T-helper 2 cell treated with Interferon-gamma antibody and Interleukin-4, amounts not matched to agents 5 μg/mL and 100 μg/mL, for 36 hours (primary cell): ENCODE measurements around the gene PRM1.

Experiments
- DNase-seq: peaks from one replicate; pipeline ENCODE4 v3.0.0; 2021; ENCODE audit warnings: low spot score
- H3K27ac Mint-ChIP-seq: one replicate; pipeline ENCODE4 v1.8.0; 2021; ENCODE audit warnings: mild to moderate bottlenecking, mixed read lengths
- H3K27me3 Mint-ChIP-seq: one replicate; pipeline ENCODE4 v1.8.0; 2021; ENCODE audit warnings: low read depth, mixed read lengths
- H3K36me3 Mint-ChIP-seq: one replicate; pipeline ENCODE4 v1.8.0; 2021; ENCODE audit warnings: low read depth, mixed read lengths
- H3K4me1 Mint-ChIP-seq: one replicate; pipeline ENCODE4 v1.8.0; 2021; ENCODE audit warnings: low read depth, mixed read lengths
- H3K4me3 Mint-ChIP-seq: one replicate; pipeline ENCODE4 v1.8.0; 2022; ENCODE audit warnings: mild to moderate bottlenecking, moderate library complexity, mixed read lengths
- H3K9me3 Mint-ChIP-seq: one replicate; pipeline ENCODE4 v1.8.0; 2021; ENCODE audit warnings: mixed read lengths

Gene PRM1

DNA sequence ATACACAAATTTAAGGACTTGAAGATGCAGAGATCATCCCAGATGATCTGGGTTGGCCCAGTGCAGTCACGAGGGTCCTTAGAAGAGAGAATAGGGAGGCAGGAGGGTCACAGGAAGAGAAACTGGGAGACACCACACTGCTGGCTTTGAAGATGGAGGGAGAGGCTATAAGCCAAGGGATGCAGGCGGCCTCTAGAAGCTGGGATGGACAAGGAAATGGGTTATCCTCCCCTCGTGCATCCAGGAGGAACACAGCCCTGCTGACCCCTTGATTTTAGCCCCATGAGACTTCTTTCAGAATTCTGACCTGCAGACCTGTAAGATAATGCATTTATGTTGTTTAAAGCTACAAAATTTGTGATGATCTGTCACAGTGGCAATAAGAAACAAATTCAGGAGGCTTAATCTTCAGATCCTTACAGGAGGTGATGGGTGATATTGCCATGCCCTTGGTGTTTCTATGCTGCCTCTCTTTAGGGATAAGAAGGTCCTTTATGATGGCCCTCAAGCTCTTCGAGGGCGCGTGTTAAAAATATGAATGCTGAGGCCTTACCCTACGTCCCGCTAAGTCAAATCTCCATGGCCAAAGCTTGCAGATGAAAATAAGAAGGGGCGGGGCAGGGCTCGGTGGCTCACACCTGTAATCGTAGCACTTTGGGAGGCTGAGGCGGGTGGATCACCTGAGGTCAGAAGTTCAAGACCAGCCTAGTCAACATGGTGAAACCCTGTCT is 3.4 kb downstream of the PRM1 start:
- H3K27me3 Mint-ChIP-seq: peaks cover 10% of the 10 kb centered on the region
- DNase-seq: no peak
- peaks cover 7% of the 10 kb centered on the region for H3K4me1 Mint-ChIP-seq
- no peak overlapping the region for H3K4me3 Mint-ChIP-seq
- no peak overlapping the region for H3K27ac Mint-ChIP-seq
- no peaks in the 10 kb centered on the region for H3K36me3 Mint-ChIP-seq
- H3K9me3 Mint-ChIP-seq: no peaks in the 10 kb centered on the region

DNA sequence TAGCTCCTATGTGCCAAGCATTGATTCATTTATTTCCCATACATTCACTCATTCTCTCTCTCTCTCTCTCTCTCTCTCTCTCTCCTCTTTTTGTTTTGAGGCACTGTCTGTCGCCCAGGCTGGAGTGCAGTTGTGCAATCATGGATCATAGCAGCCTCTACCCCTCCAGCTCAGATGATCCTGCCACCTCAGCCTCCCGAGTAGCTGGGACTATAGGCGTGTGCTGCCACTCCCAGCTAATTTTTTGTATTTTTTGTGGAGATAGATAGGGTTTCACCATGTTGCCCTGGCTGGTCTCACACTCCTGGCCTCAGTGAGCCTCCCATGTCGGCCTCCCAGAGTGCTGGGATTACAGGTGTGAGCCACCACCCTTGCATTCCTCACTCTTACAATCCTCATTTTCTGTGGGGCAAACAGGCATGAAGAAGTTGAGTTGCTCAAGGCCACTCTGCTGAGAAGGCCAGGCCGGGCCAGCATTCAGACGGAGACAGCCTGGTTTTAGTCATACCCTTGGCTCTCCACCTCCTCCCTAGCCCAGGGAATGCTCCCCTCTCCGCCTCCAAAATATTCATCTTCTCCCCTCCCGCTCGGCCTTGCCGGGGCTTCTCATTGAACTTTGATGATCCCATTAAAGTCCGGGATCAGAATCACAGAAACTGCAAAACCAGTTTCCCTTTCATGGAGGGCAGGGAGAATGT is 4.1 kb downstream of the PRM1 start:
- Mint-ChIP-seq H3K27ac (no peak overlapping the region), H3K9me3 (no peaks in the 10 kb centered on the region), H3K36me3 (no peaks in the 10 kb centered on the region), H3K4me1 (peaks cover 7% of the 10 kb centered on the region), H3K4me3 (no peak overlapping the region), H3K27me3 (peaks cover 8% of the 10 kb centered on the region)
- DNase-seq: no peak

- peaks cover 6% of the 10 kb centered on the region for H3K27me3 Mint-ChIP-seq
- H3K36me3 Mint-ChIP-seq: no peaks in the 10 kb centered on the region
- H3K4me3 Mint-ChIP-seq: no peak within 1 kb of the TSS
- peaks cover 7% of the 10 kb centered on the region for H3K4me1 Mint-ChIP-seq
- no peak for DNase-seq
- H3K9me3 Mint-ChIP-seq: no peaks in the 10 kb centered on the region
- H3K27ac Mint-ChIP-seq: no peak within 1 kb of the TSS
These were observed 4.8 kb downstream of the PRM1 start, which contains the start of gene PRM2 for GRCh38 chr16:11276143-11276895. TSS of gene PRM2 (minus strand) at chr16:11276480. CDS start at chr16:11276370, 110 bp downstream.

GRCh38 chr16:11274964-11275363 is 6.2 kb downstream of the PRM1 start:
- H3K4me1 Mint-ChIP-seq: peaks cover 7% of the 10 kb centered on the region

GRCh38 chr16:11273721-11274324 is 7.3 kb downstream of the PRM1 start:
- Mint-ChIP-seq H3K4me1 (no peaks in the 10 kb centered on the region), H3K36me3 (no peaks in the 10 kb centered on the region), H3K4me3 (no peak overlapping the region), H3K27me3 (no peaks in the 10 kb centered on the region), H3K9me3 (no peaks in the 10 kb centered on the region), H3K27ac (no peak overlapping the region)
- no peak for DNase-seq

More at GRCh38 chr16:11274964-11275363, 6.2 kb downstream of the PRM1 start:
- Mint-ChIP-seq H3K27me3 (peaks cover 4% of the 10 kb centered on the region), H3K4me3 (no peak overlapping the region), H3K27ac (no peak overlapping the region), H3K36me3 (no peaks in the 10 kb centered on the region), H3K9me3 (no peaks in the 10 kb centered on the region)
- no peak for DNase-seq

- Mint-ChIP-seq H3K4me3 (no peak within 1 kb of the TSS), H3K4me1 (no peaks in the 10 kb centered on the region), H3K36me3 (no peaks in the 10 kb centered on the region), H3K27ac (no peak within 1 kb of the TSS), H3K27me3 (no peaks in the 10 kb centered on the region), H3K9me3 (no peaks in the 10 kb centered on the region)
- DNase-seq: no peak
These were observed 8.0 kb downstream of the PRM1 start, which contains the start of gene PRM3 for GRCh38 chr16:11272921-11273720. TSS of gene PRM3 (minus strand) at chr16:11273629. CDS start at chr16:11273595, 34 bp downstream.

DNA sequence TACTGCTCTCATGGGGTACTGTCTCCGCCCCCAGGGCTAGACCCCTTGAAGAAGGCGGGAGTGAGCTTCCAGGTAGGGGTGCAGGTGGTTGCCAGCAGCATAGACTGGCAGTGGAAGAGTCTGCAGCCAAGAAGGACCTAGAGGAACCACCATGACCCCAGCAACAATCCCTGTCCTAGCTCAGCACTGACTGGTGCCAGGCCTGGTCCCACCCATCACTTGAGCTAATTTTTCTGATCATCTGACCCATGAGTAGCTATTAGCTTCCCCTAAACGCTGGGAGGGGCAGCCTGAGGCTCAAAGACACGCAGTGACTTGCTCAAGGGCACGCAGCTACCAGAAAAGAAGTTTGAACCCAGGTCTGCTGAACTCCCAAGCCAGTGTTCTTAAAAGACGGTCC is 8.6 kb downstream of the PRM1 start:
- no peaks in the 10 kb centered on the region for H3K9me3 Mint-ChIP-seq
- H3K4me3 Mint-ChIP-seq: no peak overlapping the region
- H3K27me3 Mint-ChIP-seq: no peaks in the 10 kb centered on the region
- H3K4me1 Mint-ChIP-seq: no peaks in the 10 kb centered on the region
- DNase-seq: no peak
- no peak overlapping the region for H3K27ac Mint-ChIP-seq
- no peaks in the 10 kb centered on the region for H3K36me3 Mint-ChIP-seq

DNA sequence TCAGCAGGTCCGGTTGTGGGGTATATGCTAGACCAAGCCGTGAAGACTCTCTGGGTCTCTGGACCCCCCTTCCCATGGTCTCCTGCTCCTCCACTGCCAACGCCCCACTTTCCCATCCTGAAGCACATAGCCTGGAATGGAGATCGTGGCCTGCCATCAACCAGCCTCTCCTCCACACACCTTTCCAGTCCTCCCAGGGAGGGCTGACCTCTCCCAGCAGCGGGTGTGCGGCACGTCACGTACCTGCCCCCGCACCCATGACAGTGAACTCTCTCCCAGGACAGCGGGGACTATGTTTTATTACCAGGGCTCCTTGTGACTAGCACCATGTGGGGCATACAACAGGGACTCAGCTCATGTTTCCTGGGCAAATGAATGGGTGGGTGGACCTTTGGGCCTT is 9.5 kb downstream of the PRM1 start:
- Mint-ChIP-seq H3K27ac (no peak overlapping the region), H3K27me3 (no peaks in the 10 kb centered on the region), H3K9me3 (no peaks in the 10 kb centered on the region), H3K4me1 (no peaks in the 10 kb centered on the region), H3K36me3 (no peaks in the 10 kb centered on the region), H3K4me3 (no peak overlapping the region)
- DNase-seq: no peak

- Mint-ChIP-seq H3K9me3 (no peaks in the 10 kb centered on the region), H3K4me3 (no peak overlapping the region), H3K27ac (no peak overlapping the region), H3K27me3 (no peaks in the 10 kb centered on the region), H3K36me3 (no peaks in the 10 kb centered on the region), H3K4me1 (no peaks in the 10 kb centered on the region)
- no peak for DNase-seq
These were observed 10.4 kb downstream of the PRM1 start for GRCh38 chr16:11270602-11271162.

- no peaks in the 10 kb centered on the region for H3K36me3 Mint-ChIP-seq
- no peaks in the 10 kb centered on the region for H3K27me3 Mint-ChIP-seq
- peaks cover 8% of the 10 kb centered on the region for H3K4me1 Mint-ChIP-seq
- H3K9me3 Mint-ChIP-seq: no peaks in the 10 kb centered on the region
- H3K27ac Mint-ChIP-seq: no peak within 1 kb of the TSS
- H3K4me3 Mint-ChIP-seq: no peak within 1 kb of the TSS
- no peak for DNase-seq
These were observed 12.2 kb downstream of the PRM1 start, which contains the start of gene TNP2 for GRCh38 chr16:11268921-11269375. TSS of gene TNP2 (minus strand) at chr16:11269325. CDS start at chr16:11269262, 63 bp downstream.

DNA sequence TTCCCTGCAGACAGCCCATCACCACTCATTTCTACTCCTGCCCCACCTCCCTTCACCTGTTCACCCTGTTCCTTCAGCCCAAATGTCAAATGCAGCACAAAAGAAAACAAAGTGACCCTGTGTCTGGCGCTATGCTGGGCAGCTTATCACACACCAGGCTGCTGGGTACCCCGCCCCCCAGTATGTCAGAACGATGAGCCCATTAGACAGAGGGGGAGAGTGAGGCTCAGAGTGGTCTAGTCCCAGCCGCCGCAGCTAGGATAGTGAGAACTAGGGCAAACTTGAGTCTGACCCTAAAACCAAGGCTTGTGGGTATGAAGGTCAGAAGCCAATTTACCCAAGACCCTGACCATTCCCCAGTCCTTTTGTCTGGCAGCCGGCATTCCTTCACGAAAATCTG is 16.0 kb downstream of the PRM1 start:
- Mint-ChIP-seq H3K9me3 (no peaks in the 10 kb centered on the region), H3K4me3 (no peak overlapping the region), H3K27me3 (no peaks in the 10 kb centered on the region), H3K4me1 (peaks cover 22% of the 10 kb centered on the region), H3K36me3 (no peaks in the 10 kb centered on the region), H3K27ac (no peak overlapping the region)
- no peak for DNase-seq

DNA sequence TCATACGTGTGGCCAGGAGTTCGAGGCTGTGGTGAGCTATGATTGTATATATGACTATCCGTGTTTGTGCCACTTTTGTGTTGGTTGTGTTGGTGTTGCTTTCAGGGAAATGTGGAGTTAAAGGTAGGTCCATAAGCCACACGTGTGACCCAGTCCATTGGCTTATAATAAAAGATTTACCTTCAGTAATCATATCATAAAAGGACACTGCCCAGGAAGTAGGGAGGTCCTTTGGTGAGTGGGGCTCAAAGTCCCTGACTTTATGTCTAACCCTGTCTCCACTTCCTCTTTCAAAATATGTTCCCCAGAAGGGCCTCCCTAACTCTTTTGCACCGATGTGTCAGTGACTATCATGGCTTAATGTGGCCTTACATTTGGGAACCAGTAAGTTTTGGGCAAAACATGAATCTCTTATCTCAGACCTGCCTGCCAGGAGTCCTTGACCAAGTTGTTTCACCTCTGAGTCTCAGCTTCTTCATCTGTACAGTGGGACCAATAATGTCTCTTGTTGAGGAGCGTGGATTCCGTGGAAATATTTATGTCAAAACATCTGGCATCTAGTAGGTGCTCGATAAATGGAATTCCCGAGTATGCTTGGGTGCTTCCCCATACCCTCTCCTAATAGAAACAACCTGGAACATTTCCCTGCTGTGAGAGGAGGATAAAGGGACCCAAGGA is 16.8 kb downstream of the PRM1 start:
- Mint-ChIP-seq H3K4me3 (peak overlapping the region; percentile 59), H3K9me3 (no peaks in the 10 kb centered on the region)
- DNase-seq: no peak

More for the DNA sequence above, 16.8 kb downstream of the PRM1 start:
- Mint-ChIP-seq H3K36me3 (no peaks in the 10 kb centered on the region), H3K4me1 (peaks cover 29% of the 10 kb centered on the region), H3K27ac (peak overlapping the region; percentile 86), H3K27me3 (no peaks in the 10 kb centered on the region)
